HCT116 (cell line): ENCODE measurements around the gene INPP5F. TPM values are rescaled to one million over a fixed set of nuclear protein-coding genes. Genes with fewer than 3 reads are reported as not detected.

ENCODE experiments used
- ATAC-seq: fragments of 200-7000 bp; cut with Tn5 transposase; 2 replicates; pipeline ENCODE4 v1.9.1; 2020; ENCODE audit warnings: mild to moderate bottlenecking, moderate library complexity
- BruUV-seq: library from RNA; stranded (reverse); fragments of 400-500 nt; replicated peaks from 2 replicates; lab custom pipeline; 2021; lab: Mats Ljungman, UMichigan
- CTCF ChIA-PET: fragments of 300-600 bp; sonication (Branson Sonifier 250); formaldehyde crosslinking; loops from one replicate; lab custom pipeline; 2021; ENCODE audit warnings: antibody characterized with exemption; lab: Charles Lee
- POLR2A ChIA-PET: fragments of 300-600, 350-600 bp; sonication (Branson Sonifier 250); formaldehyde crosslinking; loops from one replicate; lab custom pipeline; 2021; ENCODE audit warnings: antibody characterized with exemption; lab: Charles Lee
- RAD21 ChIA-PET, 2 experiments: fragments of 300-600 bp; sonication (Branson Sonifier 250); formaldehyde crosslinking; loops; one replicate each; lab custom pipeline; 2023; ENCODE audit warnings: low total read pairs in 2 of 2; ENCODE audit not compliant: uncharacterized antibody in 2 of 2, unreplicated experiment in 2 of 2, low non-redundant PET in 1 of 2; lab: Charles Lee
- DNase-seq: peaks from one replicate; pipeline ENCODE4 v3.0.0-alpha.2; 2010; ENCODE audit warnings: low read depth, low spot score
- H2AFZ ChIP-seq: fragments of 200-600 bp; shearing (Covaris generic), sonication (generic); 2 replicates; pipeline ENCODE4 v1.6.1; 2017; ENCODE audit warnings: low read depth, mixed run types, mixed read lengths, antibody characterized with exemption, low read length; ENCODE audit not compliant: poor library complexity, severe bottlenecking
- H3K27ac ChIP-seq: 2 replicates; pipeline ENCODE4 v1.5.1; 2012; ENCODE audit warnings: low read depth, low read length
- H3K27me3 ChIP-seq: fragments of 200-600 bp; sonication (generic); 2 replicates; pipeline ENCODE4 v1.6.1; 2016; ENCODE audit warnings: mixed run types, low read length, mixed read lengths; ENCODE audit not compliant: insufficient read depth
- H3K36me3 ChIP-seq, 2 experiments: fragments of 200-500 bp in 1 of 2; fragments of 200-600 bp in 1 of 2; sonication (Bioruptor generic) in 1 of 2; sonication (generic) in 1 of 2; 2 replicates each; pipeline versions ENCODE4 v1.5.1 to v1.6.1; 2014 to 2016; ENCODE audit warnings: low read length in 2 of 2, inconsistent platforms in 1 of 2, mixed read lengths in 1 of 2, mixed run types in 1 of 2; ENCODE audit not compliant: insufficient read depth in 2 of 2, control insufficient read depth in 1 of 2
- H3K4me1 ChIP-seq, 2 experiments: fragments of 200-600 bp in 1 of 2; sonication (generic) in 1 of 2; 2 replicates each; pipeline versions ENCODE4 v1.5.1 to v1.6.1; 2012 to 2017; ENCODE audit warnings: low read length in 2 of 2, inconsistent platforms in 1 of 2, mild to moderate bottlenecking in 1 of 2, mixed read lengths in 1 of 2, mixed run types in 1 of 2, moderate library complexity in 1 of 2; ENCODE audit not compliant: insufficient read depth in 2 of 2, control insufficient read depth in 1 of 2
- H3K4me2 ChIP-seq: fragments of 200-600 bp; sonication (generic); 2 replicates; pipeline ENCODE4 v1.6.1; 2017; ENCODE audit warnings: mixed run types, low read length, mixed read lengths
- H3K4me3 ChIP-seq, 2 experiments: fragments of 200-600 bp in 1 of 2; sonication (generic) in 1 of 2; replicated peaks in 1 of 2; 2 replicates each; pipeline ENCODE4 v1.5.1; 2011 to 2016; ENCODE audit warnings: low read length in 2 of 2, control low read depth in 1 of 2, low read depth in 1 of 2, mild to moderate bottlenecking in 1 of 2, mixed read lengths in 1 of 2, mixed run types in 1 of 2
- H3K79me2 ChIP-seq: fragments of 200-600 bp; sonication (generic); 2 replicates; pipeline ENCODE4 v1.6.1; 2017; ENCODE audit warnings: mild to moderate bottlenecking, mixed run types, low read length, moderate library complexity, mixed read lengths; ENCODE audit not compliant: insufficient read depth
- H3K9ac ChIP-seq: fragments of 200-600 bp; sonication (generic); 2 replicates; pipeline ENCODE4 v1.6.1; 2016; ENCODE audit warnings: low read length, mixed read lengths
- H3K9me2 ChIP-seq: fragments of 200-600 bp; sonication (generic), shearing (Covaris generic); 2 replicates; pipeline ENCODE4 v1.6.1; 2017; ENCODE audit warnings: mixed run types, mild to moderate bottlenecking, moderate library complexity; ENCODE audit not compliant: insufficient read depth
- H3K9me3 ChIP-seq, 2 experiments: fragments of 200-500 bp in 1 of 2; fragments of 200-600 bp in 1 of 2; sonication (Bioruptor generic) in 1 of 2; sonication (generic) in 1 of 2; 2 replicates each; pipeline ENCODE4 v1.6.1; 2014 to 2017; ENCODE audit warnings: low read length in 2 of 2, mixed read lengths in 2 of 2, inconsistent platforms in 1 of 2, low read depth in 1 of 2, mild to moderate bottlenecking in 1 of 2, mixed run types in 1 of 2, moderate library complexity in 1 of 2; ENCODE audit not compliant: control insufficient read depth in 1 of 2, insufficient read depth in 1 of 2
- H4K20me1 ChIP-seq: fragments of 200-600 bp; sonication (generic), shearing (Covaris generic); 2 replicates; pipeline ENCODE4 v1.6.1; 2017; ENCODE audit warnings: mixed run types, mild to moderate bottlenecking, moderate library complexity; ENCODE audit not compliant: insufficient read depth
- CEBPB ChIP-seq: IDR thresholded peaks from 2 replicates; pipeline ENCODE4 v1.6.1; 2012; ENCODE audit warnings: low read depth
- EGR1 ChIP-seq: IDR thresholded peaks from 2 replicates; pipeline ENCODE4 v1.6.1; 2012; ENCODE audit warnings: low read depth
- ELF1 ChIP-seq: IDR thresholded peaks from 2 replicates; pipeline ENCODE4 v1.6.1; 2012; ENCODE audit warnings: low read depth, borderline replicate concordance
- EZH2 ChIP-seq: fragments of 200-600 bp; sonication (generic); IDR thresholded peaks from 2 replicates; pipeline ENCODE4 v1.6.1; 2017; ENCODE audit warnings: antibody characterized with exemption, mixed run types
- FOSL1 ChIP-seq: IDR thresholded peaks from 2 replicates; pipeline ENCODE4 v1.6.1; 2012; ENCODE audit warnings: low read depth
- POLR2A ChIP-seq: IDR thresholded peaks from 2 replicates; pipeline ENCODE4 v1.7.0; 2011; ENCODE audit warnings: borderline replicate concordance; ENCODE audit not compliant: insufficient read depth, insufficient read length; ENCODE audit errors: extremely low read depth
- RAD21 ChIP-seq: IDR thresholded peaks from 2 replicates; pipeline ENCODE4 v1.6.1; 2012; ENCODE audit warnings: low read depth, mild to moderate bottlenecking
- SIN3A ChIP-seq: IDR thresholded peaks from 2 replicates; pipeline ENCODE4 v1.6.1; 2012; ENCODE audit warnings: low read depth
- SP1 ChIP-seq: IDR thresholded peaks from 2 replicates; pipeline ENCODE4 v1.6.1; 2012; ENCODE audit warnings: low read depth
- intact Hi-C: fragments of 100-400 bp; cut with micrococcal nuclease; formaldehyde crosslinking; loops from 2 replicates; pipeline ENCODE4 v1.10.0; 2022
- total RNA-seq: library from RNA; stranded (reverse); gene quantifications from one replicate; pipeline ENCODE4 v1.2.1, GENCODE V29; 2021; ENCODE audit not compliant: unreplicated experiment

INPP5F gene
- total RNA-seq, 1 experiment from 2014 or later, result 21.6 TPM

- Histone ChIP-seq H3K4me3 (no peak overlapping the region), H3K9me3 (no peaks in the 10 kb centered on the region), H3K4me1 (0 out of 4 replicates have a peak, but pooled peaks cover 0 to 6% of the 10 kb centered on the region in 2 experiments), H2AFZ (no peak overlapping the region), H3K36me3 (peaks cover 86 to 89% of the 10 kb centered on the region in 2 experiments), H3K9me2 (no peaks in the 10 kb centered on the region), H3K9ac (no peak overlapping the region), H4K20me1 (peaks cover 34% of the 10 kb centered on the region; the same call in 1 of the 2 replicates), H3K79me2 (peaks cover 88% of the 10 kb centered on the region), H3K27ac (no peak overlapping the region), H3K27me3 (no peaks in the 10 kb centered on the region), H3K4me2 (no peak overlapping the region)
- POLR2A ChIA-PET, result no interaction called here
- CTCF ChIA-PET, result interaction anchor here (2.6 kb wide), 1 partner anchor 14 kb away, joined by 11 read pairs; no protein-coding TSS in a partner anchor
- TF ChIP-seq FOSL1 (no peak), RAD21 (no peak), SP1 (no peak), POLR2A (no peak), CEBPB (no peak), SIN3A (no peak), ELF1 (no peak), EZH2 (no peak)
- no peak for DNase-seq
- no peak for ATAC-seq
- BruUV-seq, result no TSS peak
- RAD21 ChIA-PET, result no interaction called here
- intact Hi-C loops, result no loop called here
Measured at GRCh38 chr10:119845656-119846055, 119.8 kb downstream of the INPP5F start.

- H2AFZ ChIP-seq, result no peak overlapping the region
- no TSS peak for BruUV-seq
- H3K36me3 ChIP-seq, result peaks cover 76 to 78% of the 10 kb centered on the region in 2 experiments
- no peak overlapping the region for H3K27ac ChIP-seq
- H3K4me3 ChIP-seq, result no peak overlapping the region
- no peaks in the 10 kb centered on the region for H3K27me3 ChIP-seq
- DNase-seq (no peak), ATAC-seq (no peak)
- H3K4me1 ChIP-seq, result 0 out of 4 replicates have a peak, but pooled peaks cover 0 to 6% of the 10 kb centered on the region in 2 experiments
- peaks cover 92% of the 10 kb centered on the region for H3K79me2 ChIP-seq
- CTCF ChIA-PET, result interaction anchor here (0.8 to 1.5 kb wide), 2 partner anchors 10 to 241 kb away, joined by 3 to 9 read pairs; no protein-coding TSS in a partner anchor
- H3K9ac ChIP-seq, result no peak overlapping the region
- TF ChIP-seq EGR1 (no peak), FOSL1 (no peak)
- intact Hi-C loops, result no loop called here
- H3K4me2 ChIP-seq, result no peak overlapping the region
- no peaks in the 10 kb centered on the region for H3K9me2 ChIP-seq
- no peaks in the 10 kb centered on the region for H3K9me3 ChIP-seq
- H4K20me1 ChIP-seq, result peaks cover 34% of the 10 kb centered on the region; the same call in 1 of the 2 replicates
- POLR2A ChIA-PET, result no interaction called here
- RAD21 ChIA-PET, result no interaction called here
Measured at GRCh38 chr10:119849031-119849789, 123.4 kb downstream of the INPP5F start.
